GM23338 (cell line): ENCODE measurements around the gene CTRL. TPM values are rescaled to one million over a fixed set of nuclear protein-coding genes. Genes with fewer than 3 reads are reported as not detected.

Experiments used
- ATAC-seq: fragments of 200-7000 bp; cut with Tn5 transposase; 3 replicates; pipeline ENCODE4 v1.9.1; 2020
- DNase-seq: peaks from one replicate; pipeline ENCODE4 v3.0.0-alpha.2; 2015; ENCODE audit warnings: low spot score
- H2AFZ ChIP-seq: fragments of 200-600 bp; sonication (generic); 2 replicates; pipeline ENCODE4 v1.8.0; 2016; ENCODE audit warnings: antibody characterized with exemption, mild to moderate bottlenecking, moderate library complexity
- H3F3A ChIP-seq: fragments of 200-600 bp; sonication (generic); replicated peaks from 2 replicates; pipeline ENCODE4 v1.8.0; 2017; ENCODE audit warnings: antibody characterized with exemption, mixed run types, low read depth
- H3K27ac ChIP-seq: fragments of 200-600 bp; sonication (generic); 2 replicates; pipeline ENCODE4 v1.6.1; 2016; ENCODE audit warnings: low read depth
- H3K27me3 ChIP-seq: fragments of 200-600 bp; sonication (generic); 2 replicates; pipeline ENCODE4 v1.8.0; 2016; ENCODE audit warnings: mild to moderate bottlenecking, mixed run types, moderate library complexity; ENCODE audit not compliant: insufficient read depth
- H3K36me3 ChIP-seq: fragments of 200-600 bp; sonication (generic); 2 replicates; pipeline ENCODE4 v1.8.0; 2016; ENCODE audit warnings: mild to moderate bottlenecking; ENCODE audit not compliant: insufficient read depth
- H3K4me1 ChIP-seq: fragments of 200-600 bp; sonication (generic); 2 replicates; pipeline ENCODE4 v1.8.0; 2016; ENCODE audit warnings: mild to moderate bottlenecking, moderate library complexity; ENCODE audit not compliant: insufficient read depth
- H3K4me2 ChIP-seq: fragments of 200-600 bp; sonication (generic); 2 replicates; pipeline ENCODE4 v1.7.1; 2017; ENCODE audit warnings: mixed run types
- H3K4me3 ChIP-seq: fragments of 200-600 bp; sonication (generic); 2 replicates; pipeline ENCODE4 v1.6.1; 2016; ENCODE audit warnings: mixed run types
- H3K79me2 ChIP-seq: fragments of 200-600 bp; sonication (generic); replicated peaks from 2 replicates; pipeline ENCODE4 v1.8.0; 2017; ENCODE audit warnings: mild to moderate bottlenecking; ENCODE audit not compliant: insufficient read depth
- H3K9me2 ChIP-seq: fragments of 200-600 bp; sonication (generic); 2 replicates; pipeline ENCODE4 v1.8.0; 2017; ENCODE audit not compliant: insufficient read depth
- H4K20me1 ChIP-seq: fragments of 200-600 bp; sonication (generic); replicated peaks from 2 replicates; pipeline ENCODE4 v1.8.0; 2017; ENCODE audit warnings: mild to moderate bottlenecking; ENCODE audit not compliant: insufficient read depth
- H3K27ac Mint-ChIP-seq: 2 replicates; pipeline ENCODE4 v1.8.0; 2020; ENCODE audit warnings: inconsistent platforms, mild to moderate bottlenecking, moderate library complexity, mixed read lengths
- H3K27me3 Mint-ChIP-seq: 3 replicates; pipeline ENCODE4 v1.8.0; 2022; ENCODE audit warnings: low read depth, mild to moderate bottlenecking, moderate library complexity, mixed read lengths, inconsistent platforms; ENCODE audit not compliant: insufficient read depth, poor library complexity
- H3K36me3 Mint-ChIP-seq: 3 replicates; pipeline ENCODE4 v1.8.0; 2021; ENCODE audit warnings: low read depth, mild to moderate bottlenecking, inconsistent platforms, moderate library complexity, mixed read lengths
- H3K4me1 Mint-ChIP-seq: 3 replicates; pipeline ENCODE4 v1.8.0; 2020; ENCODE audit warnings: mild to moderate bottlenecking, inconsistent platforms, mixed read lengths
- H3K4me3 Mint-ChIP-seq: 3 replicates; pipeline ENCODE4 v1.8.0; 2021; ENCODE audit warnings: moderate library complexity, mild to moderate bottlenecking, inconsistent platforms, mixed read lengths
- H3K9me3 Mint-ChIP-seq: 3 replicates; pipeline ENCODE4 v1.8.0; 2020; ENCODE audit warnings: moderate library complexity, mild to moderate bottlenecking, inconsistent platforms, mixed read lengths
- JUNB ChIP-seq: IDR thresholded peaks from one replicate; pipeline ENCODE4 v1.6.1; 2016; ENCODE audit warnings: antibody characterized with exemption; ENCODE audit not compliant: unreplicated experiment
- POLR2AphosphoS5 ChIP-seq: IDR thresholded peaks from 2 replicates; pipeline ENCODE4 v1.6.1; 2016; ENCODE audit warnings: antibody characterized with exemption, low read depth
- STAT1 ChIP-seq: IDR thresholded peaks from one replicate; pipeline ENCODE4 v1.6.1; 2016; ENCODE audit warnings: antibody characterized with exemption; ENCODE audit not compliant: unreplicated experiment
- polyA plus RNA-seq: library from polyadenylated mRNA; unstranded; fragments of >200 nt; fragmentation: Nextera tagmentation; extraction: Ambion mirVana; gene quantifications from 2 replicates; pipeline ENCODE4 v1.2.1, GENCODE V29; 2016
- total RNA-seq: library from RNA; depleted of rRNA; stranded (reverse); fragments of >200 nt; shearing (Covaris generic); gene quantifications from 2 replicates; pipeline ENCODE4 v1.2.3, GENCODE V29; 2014
- TF ChIP-seq, protein P1 (sequence below): fragments of 250-450 bp; sonication (Bioruptor Pico); IDR thresholded peaks from 2 replicates; pipeline ENCODE4 v1.5.0; 2020; ENCODE audit warnings: mild to moderate bottlenecking, moderate library complexity
- TF ChIP-seq, protein P2 (sequence below): IDR thresholded peaks from 2 replicates; pipeline ENCODE4 v1.6.1; 2016; ENCODE audit warnings: antibody characterized with exemption
- TF ChIP-seq, protein P3 (sequence below): IDR thresholded peaks from one replicate; pipeline ENCODE4 v1.6.1; 2018; ENCODE audit warnings: antibody characterized with exemption; ENCODE audit not compliant: unreplicated experiment

The CTRL gene
- total and polyA plus RNA-seq, 2 experiments from 2014 or later = 1.6 to 13.0 TPM

DNA sequence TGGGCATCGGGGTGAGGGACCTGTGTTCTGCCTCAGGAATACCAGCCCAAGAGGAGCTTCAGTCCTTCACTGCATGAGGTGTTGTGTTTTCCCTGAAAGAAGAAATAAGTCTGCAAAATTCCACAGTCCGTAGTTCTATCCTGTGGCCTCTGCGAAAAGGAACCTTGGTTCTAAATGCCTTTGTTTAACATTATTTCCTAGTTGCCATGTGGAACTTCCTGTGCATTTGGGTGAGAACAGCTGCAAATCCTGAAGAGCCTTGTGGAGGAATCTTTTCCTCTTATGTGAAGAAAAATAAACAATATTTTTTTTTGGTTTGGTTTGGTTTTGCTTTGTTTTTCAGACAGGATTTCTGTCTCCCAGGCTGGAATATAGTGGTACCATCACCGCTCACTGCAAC, 28.8 kb downstream of the CTRL start (continued):
- TF ChIP-seq, protein P1, sequence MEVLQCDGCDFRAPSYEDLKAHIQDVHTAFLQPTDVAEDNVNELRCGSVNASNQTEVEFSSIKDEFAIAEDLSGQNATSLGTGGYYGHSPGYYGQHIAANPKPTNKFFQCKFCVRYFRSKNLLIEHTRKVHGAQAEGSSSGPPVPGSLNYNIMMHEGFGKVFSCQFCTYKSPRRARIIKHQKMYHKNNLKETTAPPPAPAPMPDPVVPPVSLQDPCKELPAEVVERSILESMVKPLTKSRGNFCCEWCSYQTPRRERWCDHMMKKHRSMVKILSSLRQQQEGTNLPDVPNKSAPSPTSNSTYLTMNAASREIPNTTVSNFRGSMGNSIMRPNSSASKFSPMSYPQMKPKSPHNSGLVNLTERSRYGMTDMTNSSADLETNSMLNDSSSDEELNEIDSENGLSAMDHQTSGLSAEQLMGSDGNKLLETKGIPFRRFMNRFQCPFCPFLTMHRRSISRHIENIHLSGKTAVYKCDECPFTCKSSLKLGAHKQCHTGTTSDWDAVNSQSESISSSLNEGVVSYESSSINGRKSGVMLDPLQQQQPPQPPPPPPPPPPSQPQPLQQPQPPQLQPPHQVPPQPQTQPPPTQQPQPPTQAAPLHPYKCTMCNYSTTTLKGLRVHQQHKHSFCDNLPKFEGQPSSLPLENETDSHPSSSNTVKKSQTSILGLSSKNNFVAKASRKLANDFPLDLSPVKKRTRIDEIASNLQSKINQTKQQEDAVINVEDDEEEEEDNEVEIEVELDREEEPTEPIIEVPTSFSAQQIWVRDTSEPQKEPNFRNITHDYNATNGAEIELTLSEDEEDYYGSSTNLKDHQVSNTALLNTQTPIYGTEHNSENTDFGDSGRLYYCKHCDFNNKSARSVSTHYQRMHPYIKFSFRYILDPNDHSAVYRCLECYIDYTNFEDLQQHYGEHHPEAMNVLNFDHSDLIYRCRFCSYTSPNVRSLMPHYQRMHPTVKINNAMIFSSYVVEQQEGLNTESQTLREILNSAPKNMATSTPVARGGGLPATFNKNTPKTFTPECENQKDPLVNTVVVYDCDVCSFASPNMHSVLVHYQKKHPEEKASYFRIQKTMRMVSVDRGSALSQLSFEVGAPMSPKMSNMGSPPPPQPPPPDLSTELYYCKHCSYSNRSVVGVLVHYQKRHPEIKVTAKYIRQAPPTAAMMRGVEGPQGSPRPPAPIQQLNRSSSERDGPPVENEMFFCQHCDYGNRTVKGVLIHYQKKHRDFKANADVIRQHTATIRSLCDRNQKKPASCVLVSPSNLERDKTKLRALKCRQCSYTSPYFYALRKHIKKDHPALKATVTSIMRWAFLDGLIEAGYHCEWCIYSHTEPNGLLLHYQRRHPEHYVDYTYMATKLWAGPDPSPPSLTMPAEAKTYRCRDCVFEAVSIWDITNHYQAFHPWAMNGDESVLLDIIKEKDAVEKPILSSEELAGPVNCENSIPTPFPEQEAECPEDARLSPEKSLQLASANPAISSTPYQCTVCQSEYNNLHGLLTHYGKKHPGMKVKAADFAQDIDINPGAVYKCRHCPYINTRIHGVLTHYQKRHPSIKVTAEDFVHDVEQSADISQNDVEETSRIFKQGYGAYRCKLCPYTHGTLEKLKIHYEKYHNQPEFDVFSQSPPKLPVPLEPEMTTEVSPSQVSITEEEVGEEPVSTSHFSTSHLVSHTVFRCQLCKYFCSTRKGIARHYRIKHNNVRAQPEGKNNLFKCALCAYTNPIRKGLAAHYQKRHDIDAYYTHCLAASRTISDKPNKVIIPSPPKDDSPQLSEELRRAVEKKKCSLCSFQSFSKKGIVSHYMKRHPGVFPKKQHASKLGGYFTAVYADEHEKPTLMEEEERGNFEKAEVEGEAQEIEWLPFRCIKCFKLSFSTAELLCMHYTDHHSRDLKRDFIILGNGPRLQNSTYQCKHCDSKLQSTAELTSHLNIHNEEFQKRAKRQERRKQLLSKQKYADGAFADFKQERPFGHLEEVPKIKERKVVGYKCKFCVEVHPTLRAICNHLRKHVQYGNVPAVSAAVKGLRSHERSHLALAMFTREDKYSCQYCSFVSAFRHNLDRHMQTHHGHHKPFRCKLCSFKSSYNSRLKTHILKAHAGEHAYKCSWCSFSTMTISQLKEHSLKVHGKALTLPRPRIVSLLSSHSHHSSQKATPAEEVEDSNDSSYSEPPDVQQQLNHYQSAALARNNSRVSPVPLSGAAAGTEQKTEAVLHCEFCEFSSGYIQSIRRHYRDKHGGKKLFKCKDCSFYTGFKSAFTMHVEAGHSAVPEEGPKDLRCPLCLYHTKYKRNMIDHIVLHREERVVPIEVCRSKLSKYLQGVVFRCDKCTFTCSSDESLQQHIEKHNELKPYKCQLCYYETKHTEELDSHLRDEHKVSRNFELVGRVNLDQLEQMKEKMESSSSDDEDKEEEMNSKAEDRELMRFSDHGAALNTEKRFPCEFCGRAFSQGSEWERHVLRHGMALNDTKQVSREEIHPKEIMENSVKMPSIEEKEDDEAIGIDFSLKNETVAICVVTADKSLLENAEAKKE = no peak
- TF ChIP-seq JUNB = no peak
- TF ChIP-seq, protein P2, sequence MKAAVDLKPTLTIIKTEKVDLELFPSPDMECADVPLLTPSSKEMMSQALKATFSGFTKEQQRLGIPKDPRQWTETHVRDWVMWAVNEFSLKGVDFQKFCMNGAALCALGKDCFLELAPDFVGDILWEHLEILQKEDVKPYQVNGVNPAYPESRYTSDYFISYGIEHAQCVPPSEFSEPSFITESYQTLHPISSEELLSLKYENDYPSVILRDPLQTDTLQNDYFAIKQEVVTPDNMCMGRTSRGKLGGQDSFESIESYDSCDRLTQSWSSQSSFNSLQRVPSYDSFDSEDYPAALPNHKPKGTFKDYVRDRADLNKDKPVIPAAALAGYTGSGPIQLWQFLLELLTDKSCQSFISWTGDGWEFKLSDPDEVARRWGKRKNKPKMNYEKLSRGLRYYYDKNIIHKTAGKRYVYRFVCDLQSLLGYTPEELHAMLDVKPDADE = no peak

DNA sequence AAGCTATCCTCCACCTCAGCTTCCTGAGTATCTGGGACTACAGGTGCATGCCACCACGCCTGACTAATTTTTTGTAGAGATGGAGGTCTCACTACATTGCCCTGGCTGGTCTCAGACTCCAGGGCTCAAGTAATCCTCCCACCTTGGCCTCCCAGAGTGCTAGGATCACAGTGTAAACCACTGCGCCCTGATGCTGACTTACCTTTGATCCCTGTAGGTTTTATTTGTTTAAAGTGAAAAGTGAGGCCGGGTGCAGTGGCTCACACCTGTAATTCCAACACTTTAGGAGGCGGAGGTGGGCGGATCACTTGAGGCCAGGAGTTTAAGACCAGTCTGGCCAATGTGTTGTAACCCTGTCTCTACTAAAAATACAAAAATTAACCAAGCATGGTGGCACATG, 29.9 kb downstream of the CTRL start:
- H3K27me3 ChIP-seq = no peaks in the 10 kb centered on the region
- DNase-seq (no peak), ATAC-seq (no peak)
- H4K20me1 ChIP-seq = peaks cover 7% of the 10 kb centered on the region; the same call in 1 of the 2 replicates
- H2AFZ ChIP-seq = no peak overlapping the region
- H3F3A ChIP-seq = 0 out of 2 replicates have a peak, but pooled peaks cover 5% of the 10 kb centered on the region
- no peaks in the 10 kb centered on the region for H3K4me1 ChIP-seq
- H3K79me2 ChIP-seq = peaks cover 44% of the 10 kb centered on the region
- Mint-ChIP-seq H3K27ac (no peak overlapping the region), H3K36me3 (peaks cover 5% of the 10 kb centered on the region; the same call in 2 of the 3 replicates), H3K27me3 (peaks cover 4% of the 10 kb centered on the region), H3K9me3 (no peaks in the 10 kb centered on the region), H3K4me3 (no peak overlapping the region), H3K4me1 (no peaks in the 10 kb centered on the region)
- no peak overlapping the region for H3K27ac ChIP-seq
- no peaks in the 10 kb centered on the region for H3K36me3 ChIP-seq
- no peak overlapping the region for H3K4me3 ChIP-seq
- H3K4me2 ChIP-seq = no peak overlapping the region
- H3K9me2 ChIP-seq = no peaks in the 10 kb centered on the region
- TF ChIP-seq POLR2AphosphoS5 (no peak), STAT1 (no peak)
- TF ChIP-seq, protein P3, sequence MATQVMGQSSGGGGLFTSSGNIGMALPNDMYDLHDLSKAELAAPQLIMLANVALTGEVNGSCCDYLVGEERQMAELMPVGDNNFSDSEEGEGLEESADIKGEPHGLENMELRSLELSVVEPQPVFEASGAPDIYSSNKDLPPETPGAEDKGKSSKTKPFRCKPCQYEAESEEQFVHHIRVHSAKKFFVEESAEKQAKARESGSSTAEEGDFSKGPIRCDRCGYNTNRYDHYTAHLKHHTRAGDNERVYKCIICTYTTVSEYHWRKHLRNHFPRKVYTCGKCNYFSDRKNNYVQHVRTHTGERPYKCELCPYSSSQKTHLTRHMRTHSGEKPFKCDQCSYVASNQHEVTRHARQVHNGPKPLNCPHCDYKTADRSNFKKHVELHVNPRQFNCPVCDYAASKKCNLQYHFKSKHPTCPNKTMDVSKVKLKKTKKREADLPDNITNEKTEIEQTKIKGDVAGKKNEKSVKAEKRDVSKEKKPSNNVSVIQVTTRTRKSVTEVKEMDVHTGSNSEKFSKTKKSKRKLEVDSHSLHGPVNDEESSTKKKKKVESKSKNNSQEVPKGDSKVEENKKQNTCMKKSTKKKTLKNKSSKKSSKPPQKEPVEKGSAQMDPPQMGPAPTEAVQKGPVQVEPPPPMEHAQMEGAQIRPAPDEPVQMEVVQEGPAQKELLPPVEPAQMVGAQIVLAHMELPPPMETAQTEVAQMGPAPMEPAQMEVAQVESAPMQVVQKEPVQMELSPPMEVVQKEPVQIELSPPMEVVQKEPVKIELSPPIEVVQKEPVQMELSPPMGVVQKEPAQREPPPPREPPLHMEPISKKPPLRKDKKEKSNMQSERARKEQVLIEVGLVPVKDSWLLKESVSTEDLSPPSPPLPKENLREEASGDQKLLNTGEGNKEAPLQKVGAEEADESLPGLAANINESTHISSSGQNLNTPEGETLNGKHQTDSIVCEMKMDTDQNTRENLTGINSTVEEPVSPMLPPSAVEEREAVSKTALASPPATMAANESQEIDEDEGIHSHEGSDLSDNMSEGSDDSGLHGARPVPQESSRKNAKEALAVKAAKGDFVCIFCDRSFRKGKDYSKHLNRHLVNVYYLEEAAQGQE = no peak
